ENCODE results near the gene ITSN1.

ITSN1 gene

DNA sequence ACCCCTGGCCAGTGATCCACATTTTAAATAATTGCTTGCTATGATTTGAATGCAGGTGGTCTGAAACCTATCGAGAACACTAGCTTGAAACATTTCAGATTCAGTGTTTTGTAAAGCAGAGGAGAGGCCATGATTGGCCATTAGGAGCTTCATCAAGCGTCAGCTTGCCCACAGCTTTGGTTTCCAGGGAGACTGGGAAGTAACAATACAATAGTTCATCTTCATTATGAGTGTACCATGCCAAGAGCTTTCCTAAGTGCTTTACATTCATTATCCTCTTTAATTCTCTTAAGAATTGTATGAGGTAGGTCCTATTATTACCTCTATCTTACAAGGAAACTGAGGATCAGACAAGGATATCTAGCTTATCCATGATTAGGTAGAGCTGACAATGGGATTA, 301.0 kb downstream of the ITSN1 start:
- H3K27ac ChIP-seq, result no peak overlapping the region
- TF ChIP-seq, protein P1, sequence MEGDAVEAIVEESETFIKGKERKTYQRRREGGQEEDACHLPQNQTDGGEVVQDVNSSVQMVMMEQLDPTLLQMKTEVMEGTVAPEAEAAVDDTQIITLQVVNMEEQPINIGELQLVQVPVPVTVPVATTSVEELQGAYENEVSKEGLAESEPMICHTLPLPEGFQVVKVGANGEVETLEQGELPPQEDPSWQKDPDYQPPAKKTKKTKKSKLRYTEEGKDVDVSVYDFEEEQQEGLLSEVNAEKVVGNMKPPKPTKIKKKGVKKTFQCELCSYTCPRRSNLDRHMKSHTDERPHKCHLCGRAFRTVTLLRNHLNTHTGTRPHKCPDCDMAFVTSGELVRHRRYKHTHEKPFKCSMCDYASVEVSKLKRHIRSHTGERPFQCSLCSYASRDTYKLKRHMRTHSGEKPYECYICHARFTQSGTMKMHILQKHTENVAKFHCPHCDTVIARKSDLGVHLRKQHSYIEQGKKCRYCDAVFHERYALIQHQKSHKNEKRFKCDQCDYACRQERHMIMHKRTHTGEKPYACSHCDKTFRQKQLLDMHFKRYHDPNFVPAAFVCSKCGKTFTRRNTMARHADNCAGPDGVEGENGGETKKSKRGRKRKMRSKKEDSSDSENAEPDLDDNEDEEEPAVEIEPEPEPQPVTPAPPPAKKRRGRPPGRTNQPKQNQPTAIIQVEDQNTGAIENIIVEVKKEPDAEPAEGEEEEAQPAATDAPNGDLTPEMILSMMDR (IDR thresholded peaks at IDR 0.05), result no peak
- H3K4me3 ChIP-seq (ENCODE audit: low read depth in 1 of 2, low read length in 1 of 2), result no peak overlapping the region
- H3K36me3 ChIP-seq, result no peaks in the 10 kb centered on the region
- H3K9me3 ChIP-seq, result no peaks in the 10 kb centered on the region
- H3K27me3 ChIP-seq, result no peaks in the 10 kb centered on the region
- H3K4me1 ChIP-seq (ENCODE audit: control insufficient read depth in 1 of 2, insufficient read depth in 1 of 2, low read depth in 1 of 2, low read length in 1 of 2), result peaks cover 0 to under 1% of the 10 kb centered on the region in 2 experiments

DNA sequence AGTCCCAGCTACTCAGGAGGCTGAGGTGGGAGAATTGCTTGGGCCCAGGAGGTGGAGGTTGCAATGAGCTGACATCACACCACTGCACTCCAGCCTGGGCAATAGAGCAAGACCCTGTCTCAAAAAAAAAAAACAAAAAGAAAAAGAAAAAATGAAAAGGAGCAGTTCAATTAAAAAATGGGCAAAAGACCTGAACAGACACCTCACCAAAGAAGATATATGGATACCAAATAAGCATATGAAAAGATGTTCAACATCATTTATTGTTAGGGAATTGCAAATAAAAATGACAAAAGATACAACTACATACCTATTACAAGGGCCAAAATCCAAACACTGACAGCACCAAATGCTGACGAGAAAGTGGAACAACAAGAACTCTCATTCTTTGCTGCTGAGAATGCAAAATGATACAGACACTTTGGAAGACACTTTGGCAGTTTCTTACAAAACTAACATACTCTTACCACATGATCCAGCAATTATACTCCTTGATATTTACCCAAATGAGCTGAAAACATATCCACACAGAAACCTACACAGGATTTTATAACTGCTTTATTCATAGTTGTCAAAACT, 302.0 kb downstream of the ITSN1 start:
- Histone ChIP-seq H3K27me3 (no peaks in the 10 kb centered on the region), H3K9me3 (no peaks in the 10 kb centered on the region), H3K4me1 (ENCODE audit: control insufficient read depth in 1 of 2, insufficient read depth in 1 of 2, low read depth in 1 of 2, low read length in 1 of 2) (peaks cover 7 to 8% of the 10 kb centered on the region in 2 experiments), H3K36me3 (no peaks in the 10 kb centered on the region), H3K27ac (no peak overlapping the region), H3K4me3 (ENCODE audit: low read depth in 1 of 2, low read length in 1 of 2) (no peak overlapping the region)
- TF ChIP-seq, protein P1 (IDR thresholded peaks at IDR 0.05), result no peak

DNA sequence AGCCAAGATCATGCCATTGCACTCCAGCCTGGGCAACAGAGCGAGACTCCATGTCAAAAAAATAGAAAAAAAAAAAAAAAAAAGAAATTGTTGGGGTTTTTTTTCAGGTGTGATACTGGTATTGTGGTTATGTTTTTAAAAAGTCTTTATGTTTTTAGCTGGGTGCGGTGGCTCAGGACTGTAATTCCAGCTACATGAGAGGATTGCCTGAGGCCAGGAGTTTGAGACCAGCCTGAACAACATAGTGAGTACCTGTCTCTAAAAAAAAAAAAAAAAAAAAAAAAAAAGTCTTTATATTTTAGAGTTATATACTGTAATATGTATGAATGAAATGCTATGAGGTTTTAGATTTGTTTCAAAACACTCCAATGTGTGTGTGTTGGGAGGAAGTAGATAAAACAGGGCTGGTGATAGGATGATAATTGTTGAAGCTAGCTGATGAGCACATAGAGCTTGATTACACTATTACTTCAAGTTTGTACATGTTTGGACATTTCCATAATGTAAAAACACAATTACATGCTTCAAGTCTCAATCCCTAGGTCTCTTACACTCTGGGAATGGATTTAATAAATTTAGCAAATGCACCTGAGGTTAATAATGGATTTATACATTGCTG, 303.5 kb downstream of the ITSN1 start:
- Histone ChIP-seq H3K36me3 (no peaks in the 10 kb centered on the region), H3K27ac (no peak overlapping the region), H3K4me3 (ENCODE audit: low read depth in 1 of 2, low read length in 1 of 2) (no peak overlapping the region), H3K4me1 (ENCODE audit: control insufficient read depth in 1 of 2, insufficient read depth in 1 of 2, low read depth in 1 of 2, low read length in 1 of 2) (peaks cover 7 to 8% of the 10 kb centered on the region in 2 experiments), H3K9me3 (no peaks in the 10 kb centered on the region), H3K27me3 (no peaks in the 10 kb centered on the region)
- TF ChIP-seq, protein P1 (IDR thresholded peaks at IDR 0.05), result no peak

DNA sequence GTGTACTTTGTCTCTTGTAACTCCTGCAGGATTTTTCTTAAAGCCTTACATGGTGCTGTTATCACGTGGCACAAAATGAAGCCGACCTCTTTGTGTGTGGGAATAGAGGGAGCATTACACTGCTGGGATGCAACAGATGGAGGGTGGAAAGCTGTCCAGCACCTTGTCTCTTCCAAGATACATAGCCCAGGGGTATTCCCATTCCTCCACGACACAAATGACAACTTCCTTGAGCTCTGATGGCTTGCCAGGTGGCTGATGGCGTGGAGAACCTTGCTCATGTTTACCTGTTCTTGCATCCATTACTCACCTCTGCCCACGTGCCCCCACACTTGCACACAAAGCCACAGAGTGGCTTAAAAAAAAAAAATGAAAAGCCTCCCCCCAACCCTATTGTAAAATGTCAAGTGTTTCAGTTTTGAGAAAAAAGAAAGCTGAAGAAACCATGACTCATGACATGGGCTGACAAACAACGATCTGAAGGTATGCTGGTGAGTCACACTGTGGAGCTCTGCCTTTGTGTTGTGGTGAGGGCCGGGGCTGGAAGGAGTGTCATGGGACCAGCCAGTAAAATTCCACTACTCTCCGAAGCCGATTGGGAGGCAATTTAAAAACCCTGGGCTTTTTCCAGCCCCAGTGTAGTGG, 305.3 kb downstream of the ITSN1 start:
- Histone ChIP-seq H3K4me1 (ENCODE audit: control insufficient read depth in 1 of 2, insufficient read depth in 1 of 2, low read depth in 1 of 2, low read length in 1 of 2) (peaks cover 7 to 8% of the 10 kb centered on the region in 2 experiments), H3K9me3 (no peaks in the 10 kb centered on the region), H3K36me3 (no peaks in the 10 kb centered on the region), H3K4me3 (ENCODE audit: low read depth in 1 of 2, low read length in 1 of 2) (no peak overlapping the region), H3K27me3 (no peaks in the 10 kb centered on the region), H3K27ac (no peak overlapping the region)
- TF ChIP-seq, protein P1 (IDR thresholded peaks at IDR 0.05), result no peak

DNA sequence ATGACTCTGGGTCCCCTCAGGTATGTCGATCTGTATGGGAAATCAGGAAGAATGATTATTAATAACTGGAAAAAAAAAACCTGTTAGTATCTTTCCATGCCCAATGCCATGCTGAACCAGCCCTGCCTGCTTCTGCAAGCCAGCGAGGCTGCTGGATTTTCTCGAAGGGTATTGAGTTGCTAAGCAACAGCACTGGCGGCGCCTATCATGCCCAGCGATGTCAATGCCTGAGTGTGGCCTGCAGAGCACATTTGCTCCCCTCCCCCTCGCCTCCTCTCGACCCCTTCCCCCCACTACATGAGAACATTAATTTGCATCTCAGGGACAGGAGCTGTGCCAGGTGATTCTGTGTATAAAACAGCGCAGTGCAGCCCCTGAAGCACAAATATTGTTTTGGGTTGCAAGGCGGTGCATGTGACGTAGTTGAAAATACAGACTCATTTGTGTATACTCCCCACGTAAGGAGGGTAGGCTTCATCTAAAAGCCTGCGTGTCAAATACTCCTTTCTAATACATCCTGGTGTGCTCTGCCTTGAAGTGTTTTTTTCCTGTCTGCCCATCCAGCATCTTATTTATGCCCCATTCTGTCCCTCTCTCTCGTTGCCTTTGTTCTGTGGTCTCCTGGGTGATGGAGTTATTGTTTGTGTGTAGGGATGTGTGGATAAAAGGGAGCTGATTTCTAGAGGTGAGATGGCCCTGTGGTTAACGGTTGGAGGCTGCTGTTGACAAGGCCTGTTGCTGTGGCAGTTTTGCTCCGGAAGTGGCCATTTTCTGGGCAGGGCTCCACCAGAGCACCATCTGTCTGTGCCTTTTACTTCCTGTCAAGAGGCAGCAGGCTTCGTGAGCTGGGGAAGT, 306.0 kb downstream of the ITSN1 start:
- Histone ChIP-seq H3K4me1 (ENCODE audit: control insufficient read depth in 1 of 2, insufficient read depth in 1 of 2, low read depth in 1 of 2, low read length in 1 of 2) (peaks cover 7 to 8% of the 10 kb centered on the region in 2 experiments), H3K9me3 (no peaks in the 10 kb centered on the region), H3K27ac (no peak overlapping the region), H3K36me3 (no peaks in the 10 kb centered on the region), H3K4me3 (ENCODE audit: low read depth in 1 of 2, low read length in 1 of 2) (no peak overlapping the region), H3K27me3 (no peaks in the 10 kb centered on the region)
- TF ChIP-seq, protein P1 (IDR thresholded peaks at IDR 0.05), result no peak
